GM23338 (cell line): ENCODE results near the gene PPP1R7. TPM values are rescaled to one million over a fixed set of nuclear protein-coding genes. Genes with fewer than 3 reads are reported as not detected.

Source experiments
- ATAC-seq: fragments of 200-7000 bp; cut with Tn5 transposase; 3 replicates; pipeline ENCODE4 v1.9.1; 2020
- DNase-seq: peaks from one replicate; pipeline ENCODE4 v3.0.0-alpha.2; 2015; ENCODE audit warnings: low spot score
- H2AFZ ChIP-seq: fragments of 200-600 bp; sonication (generic); 2 replicates; pipeline ENCODE4 v1.8.0; 2016; ENCODE audit warnings: antibody characterized with exemption, mild to moderate bottlenecking, moderate library complexity
- H3F3A ChIP-seq: fragments of 200-600 bp; sonication (generic); replicated peaks from 2 replicates; pipeline ENCODE4 v1.8.0; 2017; ENCODE audit warnings: antibody characterized with exemption, mixed run types, low read depth
- H3K27ac ChIP-seq: fragments of 200-600 bp; sonication (generic); 2 replicates; pipeline ENCODE4 v1.6.1; 2016; ENCODE audit warnings: low read depth
- H3K27me3 ChIP-seq: fragments of 200-600 bp; sonication (generic); 2 replicates; pipeline ENCODE4 v1.8.0; 2016; ENCODE audit warnings: mild to moderate bottlenecking, mixed run types, moderate library complexity; ENCODE audit not compliant: insufficient read depth
- H3K36me3 ChIP-seq: fragments of 200-600 bp; sonication (generic); 2 replicates; pipeline ENCODE4 v1.8.0; 2016; ENCODE audit warnings: mild to moderate bottlenecking; ENCODE audit not compliant: insufficient read depth
- H3K4me1 ChIP-seq: fragments of 200-600 bp; sonication (generic); 2 replicates; pipeline ENCODE4 v1.8.0; 2016; ENCODE audit warnings: mild to moderate bottlenecking, moderate library complexity; ENCODE audit not compliant: insufficient read depth
- H3K4me2 ChIP-seq: fragments of 200-600 bp; sonication (generic); 2 replicates; pipeline ENCODE4 v1.7.1; 2017; ENCODE audit warnings: mixed run types
- H3K4me3 ChIP-seq: fragments of 200-600 bp; sonication (generic); 2 replicates; pipeline ENCODE4 v1.6.1; 2016; ENCODE audit warnings: mixed run types
- H3K79me2 ChIP-seq: fragments of 200-600 bp; sonication (generic); replicated peaks from 2 replicates; pipeline ENCODE4 v1.8.0; 2017; ENCODE audit warnings: mild to moderate bottlenecking; ENCODE audit not compliant: insufficient read depth
- H3K9me2 ChIP-seq: fragments of 200-600 bp; sonication (generic); 2 replicates; pipeline ENCODE4 v1.8.0; 2017; ENCODE audit not compliant: insufficient read depth
- H4K20me1 ChIP-seq: fragments of 200-600 bp; sonication (generic); replicated peaks from 2 replicates; pipeline ENCODE4 v1.8.0; 2017; ENCODE audit warnings: mild to moderate bottlenecking; ENCODE audit not compliant: insufficient read depth
- H3K27ac Mint-ChIP-seq: 2 replicates; pipeline ENCODE4 v1.8.0; 2020; ENCODE audit warnings: inconsistent platforms, mild to moderate bottlenecking, moderate library complexity, mixed read lengths
- H3K27me3 Mint-ChIP-seq: 3 replicates; pipeline ENCODE4 v1.8.0; 2022; ENCODE audit warnings: low read depth, mild to moderate bottlenecking, moderate library complexity, mixed read lengths, inconsistent platforms; ENCODE audit not compliant: insufficient read depth, poor library complexity
- H3K36me3 Mint-ChIP-seq: 3 replicates; pipeline ENCODE4 v1.8.0; 2021; ENCODE audit warnings: low read depth, mild to moderate bottlenecking, inconsistent platforms, moderate library complexity, mixed read lengths
- H3K4me1 Mint-ChIP-seq: 3 replicates; pipeline ENCODE4 v1.8.0; 2020; ENCODE audit warnings: mild to moderate bottlenecking, inconsistent platforms, mixed read lengths
- H3K4me3 Mint-ChIP-seq: 3 replicates; pipeline ENCODE4 v1.8.0; 2021; ENCODE audit warnings: moderate library complexity, mild to moderate bottlenecking, inconsistent platforms, mixed read lengths
- H3K9me3 Mint-ChIP-seq: 3 replicates; pipeline ENCODE4 v1.8.0; 2020; ENCODE audit warnings: moderate library complexity, mild to moderate bottlenecking, inconsistent platforms, mixed read lengths
- CREB1 ChIP-seq: fragments of 250-450 bp; sonication (Bioruptor Pico); IDR thresholded peaks from 2 replicates; pipeline ENCODE4 v1.5.0; 2020; ENCODE audit warnings: low read depth, mild to moderate bottlenecking, moderate library complexity
- EZH2 ChIP-seq: fragments of 200-600 bp; sonication (generic); IDR thresholded peaks from one replicate; pipeline ENCODE4 v1.8.0; 2017; ENCODE audit warnings: antibody characterized with exemption, mild to moderate bottlenecking, low read depth; ENCODE audit not compliant: unreplicated experiment
- POLR2AphosphoS5 ChIP-seq: IDR thresholded peaks from 2 replicates; pipeline ENCODE4 v1.6.1; 2016; ENCODE audit warnings: antibody characterized with exemption, low read depth
- polyA plus RNA-seq: library from polyadenylated mRNA; unstranded; fragments of >200 nt; fragmentation: Nextera tagmentation; extraction: Ambion mirVana; gene quantifications from 2 replicates; pipeline ENCODE4 v1.2.1, GENCODE V29; 2016
- total RNA-seq: library from RNA; depleted of rRNA; stranded (reverse); fragments of >200 nt; shearing (Covaris generic); gene quantifications from 2 replicates; pipeline ENCODE4 v1.2.3, GENCODE V29; 2014
- TF ChIP-seq, protein P1 (sequence below): fragments of 250-450 bp; sonication (Bioruptor Pico); IDR thresholded peaks from 2 replicates; pipeline ENCODE4 v1.5.0; 2020; ENCODE audit warnings: mild to moderate bottlenecking, moderate library complexity
- TF ChIP-seq, protein P2 (sequence below): IDR thresholded peaks from one replicate; pipeline ENCODE4 v1.6.1; 2018; ENCODE audit warnings: antibody characterized with exemption; ENCODE audit not compliant: unreplicated experiment
- TF ChIP-seq, protein P3 (sequence below): IDR thresholded peaks from 2 replicates; pipeline ENCODE4 v1.6.1; 2016; ENCODE audit warnings: antibody characterized with exemption
- TF ChIP-seq, protein P4 (sequence below), 2 experiments: fragments of 200-600 bp in 1 of 2; sonication (generic) in 1 of 2; conservative IDR thresholded peaks; 2 replicates each; pipeline versions ENCODE4 v1.5.1 to v1.6.1; 2016 to 2017; ENCODE audit warnings: antibody characterized with exemption in 2 of 2, low read depth in 2 of 2, mild to moderate bottlenecking in 2 of 2, moderate library complexity in 1 of 2

Gene PPP1R7
- total and polyA plus RNA-seq, 2 experiments from 2014 or later, result 48.2 to 94.3 TPM

DNA sequence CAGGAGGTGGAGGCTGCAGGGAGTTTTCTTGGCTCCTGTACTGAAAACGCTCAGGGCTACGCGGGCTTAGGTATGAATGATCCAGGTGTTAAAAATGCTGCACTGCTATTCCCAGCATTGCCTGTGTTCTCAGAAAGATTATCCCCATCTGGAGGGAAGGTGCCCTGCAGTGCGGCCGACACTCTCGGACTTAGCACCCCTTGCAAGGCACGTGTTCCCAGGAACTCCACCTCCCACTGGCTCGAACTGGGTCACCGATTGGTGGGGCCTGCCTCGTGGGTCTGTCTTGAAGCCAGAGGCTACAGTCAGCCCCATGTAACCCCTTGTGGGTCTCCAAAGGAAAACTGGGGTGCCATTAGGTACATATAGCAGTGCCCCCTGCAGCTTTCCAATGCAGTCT lies 63.9 kb downstream of the PPP1R7 start:
- Histone ChIP-seq H3K4me2 (no peak overlapping the region), H3K36me3 (no peaks in the 10 kb centered on the region), H3K4me3 (no peak overlapping the region), H3K9me2 (no peaks in the 10 kb centered on the region), H3F3A (peaks cover 5% of the 10 kb centered on the region; the same call in 1 of the 2 replicates), H3K79me2 (no peaks in the 10 kb centered on the region), H2AFZ (no peak overlapping the region), H3K4me1 (peaks cover 15% of the 10 kb centered on the region), H4K20me1 (no peaks in the 10 kb centered on the region), H3K27me3 (no peaks in the 10 kb centered on the region), H3K27ac (no peak overlapping the region)
- Mint-ChIP-seq H3K4me3 (no peak overlapping the region), H3K27me3 (peaks cover 21% of the 10 kb centered on the region), H3K4me1 (peaks cover 17% of the 10 kb centered on the region), H3K36me3 (no peaks in the 10 kb centered on the region; the same call in 2 of the 3 replicates), H3K27ac (no peak overlapping the region), H3K9me3 (no peaks in the 10 kb centered on the region; the same call in 2 of the 3 replicates)
- TF ChIP-seq, protein P1, sequence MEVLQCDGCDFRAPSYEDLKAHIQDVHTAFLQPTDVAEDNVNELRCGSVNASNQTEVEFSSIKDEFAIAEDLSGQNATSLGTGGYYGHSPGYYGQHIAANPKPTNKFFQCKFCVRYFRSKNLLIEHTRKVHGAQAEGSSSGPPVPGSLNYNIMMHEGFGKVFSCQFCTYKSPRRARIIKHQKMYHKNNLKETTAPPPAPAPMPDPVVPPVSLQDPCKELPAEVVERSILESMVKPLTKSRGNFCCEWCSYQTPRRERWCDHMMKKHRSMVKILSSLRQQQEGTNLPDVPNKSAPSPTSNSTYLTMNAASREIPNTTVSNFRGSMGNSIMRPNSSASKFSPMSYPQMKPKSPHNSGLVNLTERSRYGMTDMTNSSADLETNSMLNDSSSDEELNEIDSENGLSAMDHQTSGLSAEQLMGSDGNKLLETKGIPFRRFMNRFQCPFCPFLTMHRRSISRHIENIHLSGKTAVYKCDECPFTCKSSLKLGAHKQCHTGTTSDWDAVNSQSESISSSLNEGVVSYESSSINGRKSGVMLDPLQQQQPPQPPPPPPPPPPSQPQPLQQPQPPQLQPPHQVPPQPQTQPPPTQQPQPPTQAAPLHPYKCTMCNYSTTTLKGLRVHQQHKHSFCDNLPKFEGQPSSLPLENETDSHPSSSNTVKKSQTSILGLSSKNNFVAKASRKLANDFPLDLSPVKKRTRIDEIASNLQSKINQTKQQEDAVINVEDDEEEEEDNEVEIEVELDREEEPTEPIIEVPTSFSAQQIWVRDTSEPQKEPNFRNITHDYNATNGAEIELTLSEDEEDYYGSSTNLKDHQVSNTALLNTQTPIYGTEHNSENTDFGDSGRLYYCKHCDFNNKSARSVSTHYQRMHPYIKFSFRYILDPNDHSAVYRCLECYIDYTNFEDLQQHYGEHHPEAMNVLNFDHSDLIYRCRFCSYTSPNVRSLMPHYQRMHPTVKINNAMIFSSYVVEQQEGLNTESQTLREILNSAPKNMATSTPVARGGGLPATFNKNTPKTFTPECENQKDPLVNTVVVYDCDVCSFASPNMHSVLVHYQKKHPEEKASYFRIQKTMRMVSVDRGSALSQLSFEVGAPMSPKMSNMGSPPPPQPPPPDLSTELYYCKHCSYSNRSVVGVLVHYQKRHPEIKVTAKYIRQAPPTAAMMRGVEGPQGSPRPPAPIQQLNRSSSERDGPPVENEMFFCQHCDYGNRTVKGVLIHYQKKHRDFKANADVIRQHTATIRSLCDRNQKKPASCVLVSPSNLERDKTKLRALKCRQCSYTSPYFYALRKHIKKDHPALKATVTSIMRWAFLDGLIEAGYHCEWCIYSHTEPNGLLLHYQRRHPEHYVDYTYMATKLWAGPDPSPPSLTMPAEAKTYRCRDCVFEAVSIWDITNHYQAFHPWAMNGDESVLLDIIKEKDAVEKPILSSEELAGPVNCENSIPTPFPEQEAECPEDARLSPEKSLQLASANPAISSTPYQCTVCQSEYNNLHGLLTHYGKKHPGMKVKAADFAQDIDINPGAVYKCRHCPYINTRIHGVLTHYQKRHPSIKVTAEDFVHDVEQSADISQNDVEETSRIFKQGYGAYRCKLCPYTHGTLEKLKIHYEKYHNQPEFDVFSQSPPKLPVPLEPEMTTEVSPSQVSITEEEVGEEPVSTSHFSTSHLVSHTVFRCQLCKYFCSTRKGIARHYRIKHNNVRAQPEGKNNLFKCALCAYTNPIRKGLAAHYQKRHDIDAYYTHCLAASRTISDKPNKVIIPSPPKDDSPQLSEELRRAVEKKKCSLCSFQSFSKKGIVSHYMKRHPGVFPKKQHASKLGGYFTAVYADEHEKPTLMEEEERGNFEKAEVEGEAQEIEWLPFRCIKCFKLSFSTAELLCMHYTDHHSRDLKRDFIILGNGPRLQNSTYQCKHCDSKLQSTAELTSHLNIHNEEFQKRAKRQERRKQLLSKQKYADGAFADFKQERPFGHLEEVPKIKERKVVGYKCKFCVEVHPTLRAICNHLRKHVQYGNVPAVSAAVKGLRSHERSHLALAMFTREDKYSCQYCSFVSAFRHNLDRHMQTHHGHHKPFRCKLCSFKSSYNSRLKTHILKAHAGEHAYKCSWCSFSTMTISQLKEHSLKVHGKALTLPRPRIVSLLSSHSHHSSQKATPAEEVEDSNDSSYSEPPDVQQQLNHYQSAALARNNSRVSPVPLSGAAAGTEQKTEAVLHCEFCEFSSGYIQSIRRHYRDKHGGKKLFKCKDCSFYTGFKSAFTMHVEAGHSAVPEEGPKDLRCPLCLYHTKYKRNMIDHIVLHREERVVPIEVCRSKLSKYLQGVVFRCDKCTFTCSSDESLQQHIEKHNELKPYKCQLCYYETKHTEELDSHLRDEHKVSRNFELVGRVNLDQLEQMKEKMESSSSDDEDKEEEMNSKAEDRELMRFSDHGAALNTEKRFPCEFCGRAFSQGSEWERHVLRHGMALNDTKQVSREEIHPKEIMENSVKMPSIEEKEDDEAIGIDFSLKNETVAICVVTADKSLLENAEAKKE, result no peak
- TF ChIP-seq CREB1 (no peak), POLR2AphosphoS5 (no peak), EZH2 (no peak)
- TF ChIP-seq, protein P2, sequence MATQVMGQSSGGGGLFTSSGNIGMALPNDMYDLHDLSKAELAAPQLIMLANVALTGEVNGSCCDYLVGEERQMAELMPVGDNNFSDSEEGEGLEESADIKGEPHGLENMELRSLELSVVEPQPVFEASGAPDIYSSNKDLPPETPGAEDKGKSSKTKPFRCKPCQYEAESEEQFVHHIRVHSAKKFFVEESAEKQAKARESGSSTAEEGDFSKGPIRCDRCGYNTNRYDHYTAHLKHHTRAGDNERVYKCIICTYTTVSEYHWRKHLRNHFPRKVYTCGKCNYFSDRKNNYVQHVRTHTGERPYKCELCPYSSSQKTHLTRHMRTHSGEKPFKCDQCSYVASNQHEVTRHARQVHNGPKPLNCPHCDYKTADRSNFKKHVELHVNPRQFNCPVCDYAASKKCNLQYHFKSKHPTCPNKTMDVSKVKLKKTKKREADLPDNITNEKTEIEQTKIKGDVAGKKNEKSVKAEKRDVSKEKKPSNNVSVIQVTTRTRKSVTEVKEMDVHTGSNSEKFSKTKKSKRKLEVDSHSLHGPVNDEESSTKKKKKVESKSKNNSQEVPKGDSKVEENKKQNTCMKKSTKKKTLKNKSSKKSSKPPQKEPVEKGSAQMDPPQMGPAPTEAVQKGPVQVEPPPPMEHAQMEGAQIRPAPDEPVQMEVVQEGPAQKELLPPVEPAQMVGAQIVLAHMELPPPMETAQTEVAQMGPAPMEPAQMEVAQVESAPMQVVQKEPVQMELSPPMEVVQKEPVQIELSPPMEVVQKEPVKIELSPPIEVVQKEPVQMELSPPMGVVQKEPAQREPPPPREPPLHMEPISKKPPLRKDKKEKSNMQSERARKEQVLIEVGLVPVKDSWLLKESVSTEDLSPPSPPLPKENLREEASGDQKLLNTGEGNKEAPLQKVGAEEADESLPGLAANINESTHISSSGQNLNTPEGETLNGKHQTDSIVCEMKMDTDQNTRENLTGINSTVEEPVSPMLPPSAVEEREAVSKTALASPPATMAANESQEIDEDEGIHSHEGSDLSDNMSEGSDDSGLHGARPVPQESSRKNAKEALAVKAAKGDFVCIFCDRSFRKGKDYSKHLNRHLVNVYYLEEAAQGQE, result no peak
- TF ChIP-seq, protein P3, sequence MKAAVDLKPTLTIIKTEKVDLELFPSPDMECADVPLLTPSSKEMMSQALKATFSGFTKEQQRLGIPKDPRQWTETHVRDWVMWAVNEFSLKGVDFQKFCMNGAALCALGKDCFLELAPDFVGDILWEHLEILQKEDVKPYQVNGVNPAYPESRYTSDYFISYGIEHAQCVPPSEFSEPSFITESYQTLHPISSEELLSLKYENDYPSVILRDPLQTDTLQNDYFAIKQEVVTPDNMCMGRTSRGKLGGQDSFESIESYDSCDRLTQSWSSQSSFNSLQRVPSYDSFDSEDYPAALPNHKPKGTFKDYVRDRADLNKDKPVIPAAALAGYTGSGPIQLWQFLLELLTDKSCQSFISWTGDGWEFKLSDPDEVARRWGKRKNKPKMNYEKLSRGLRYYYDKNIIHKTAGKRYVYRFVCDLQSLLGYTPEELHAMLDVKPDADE, result no peak
- TF ChIP-seq, protein P4, sequence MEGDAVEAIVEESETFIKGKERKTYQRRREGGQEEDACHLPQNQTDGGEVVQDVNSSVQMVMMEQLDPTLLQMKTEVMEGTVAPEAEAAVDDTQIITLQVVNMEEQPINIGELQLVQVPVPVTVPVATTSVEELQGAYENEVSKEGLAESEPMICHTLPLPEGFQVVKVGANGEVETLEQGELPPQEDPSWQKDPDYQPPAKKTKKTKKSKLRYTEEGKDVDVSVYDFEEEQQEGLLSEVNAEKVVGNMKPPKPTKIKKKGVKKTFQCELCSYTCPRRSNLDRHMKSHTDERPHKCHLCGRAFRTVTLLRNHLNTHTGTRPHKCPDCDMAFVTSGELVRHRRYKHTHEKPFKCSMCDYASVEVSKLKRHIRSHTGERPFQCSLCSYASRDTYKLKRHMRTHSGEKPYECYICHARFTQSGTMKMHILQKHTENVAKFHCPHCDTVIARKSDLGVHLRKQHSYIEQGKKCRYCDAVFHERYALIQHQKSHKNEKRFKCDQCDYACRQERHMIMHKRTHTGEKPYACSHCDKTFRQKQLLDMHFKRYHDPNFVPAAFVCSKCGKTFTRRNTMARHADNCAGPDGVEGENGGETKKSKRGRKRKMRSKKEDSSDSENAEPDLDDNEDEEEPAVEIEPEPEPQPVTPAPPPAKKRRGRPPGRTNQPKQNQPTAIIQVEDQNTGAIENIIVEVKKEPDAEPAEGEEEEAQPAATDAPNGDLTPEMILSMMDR (conservative IDR thresholded peaks at IDR 0.05; ENCODE audit: low read depth in 2 of 2), result no peak
- no peak for DNase-seq
- no peak for ATAC-seq
